GM18526 (cell line): ENCODE results near the gene LDHAL6B.

Experiments
- POLR2A ChIP-seq: IDR thresholded peaks from 3 replicates; pipeline ENCODE4 v1.6.1; 2011; ENCODE audit not compliant: insufficient read length; ENCODE audit errors: extremely low read depth

The LDHAL6B gene

GRCh38 chr15:59255680-59256336 lies 49.2 kb downstream of the LDHAL6B start:
- TF ChIP-seq POLR2A, result no peak

- TF ChIP-seq POLR2A, result no peak
Observed at GRCh38 chr15:59256482-59256881, 49.8 kb downstream of the LDHAL6B start.

GRCh38 chr15:59257140-59257539 lies 50.5 kb downstream of the LDHAL6B start:
- TF ChIP-seq POLR2A, result no peak
